IPS-20b (cell line): ENCODE results near the gene LAGE3.

Experiments used
- H3K27ac ChIP-seq: one replicate; pipeline ENCODE4 v1.5.1; 2013; ENCODE audit warnings: low read length
- H3K27me3 ChIP-seq: 2 replicates; pipeline ENCODE4 v1.6.1; 2013; ENCODE audit warnings: mild to moderate bottlenecking, low read length, inconsistent platforms; ENCODE audit not compliant: insufficient read depth
- H3K36me3 ChIP-seq: 2 replicates; pipeline ENCODE4 v1.6.1; 2013; ENCODE audit warnings: low read depth, mild to moderate bottlenecking, inconsistent platforms, low read length, moderate library complexity; ENCODE audit not compliant: insufficient read depth
- H3K4me1 ChIP-seq: 2 replicates; pipeline ENCODE4 v1.6.1; 2013; ENCODE audit warnings: mild to moderate bottlenecking, control low read depth, inconsistent platforms, low read length, moderate library complexity; ENCODE audit not compliant: insufficient read depth
- H3K4me3 ChIP-seq: 2 replicates; pipeline ENCODE4 v1.5.1; 2013; ENCODE audit warnings: mild to moderate bottlenecking, low read length, inconsistent platforms
- H3K9ac ChIP-seq: 2 replicates; pipeline ENCODE4 v1.6.1; 2013; ENCODE audit warnings: low read depth, mild to moderate bottlenecking, inconsistent platforms, low read length, moderate library complexity
- H3K9me3 ChIP-seq: 2 replicates; pipeline ENCODE4 v1.6.1; 2013; ENCODE audit warnings: mild to moderate bottlenecking, low read depth, low read length, inconsistent platforms; ENCODE audit not compliant: insufficient read depth

Gene LAGE3

GRCh38 chrX:154495472-154495922 lies 16.4 kb upstream of the LAGE3 start:
- Histone ChIP-seq H3K4me3 (no peak overlapping the region), H3K9me3 (no peaks in the 10 kb centered on the region), H3K27me3 (no peaks in the 10 kb centered on the region; the same call in 1 of the 2 replicates), H3K27ac (no peak overlapping the region), H3K4me1 (no peaks in the 10 kb centered on the region), H3K36me3 (no peaks in the 10 kb centered on the region), H3K9ac (no peak overlapping the region)

- no peaks in the 10 kb centered on the region for H3K4me1 ChIP-seq
- H3K4me3 ChIP-seq: no peak overlapping the region
- H3K9me3 ChIP-seq: no peaks in the 10 kb centered on the region
- H3K27me3 ChIP-seq: peaks cover 1% of the 10 kb centered on the region; the same call in 1 of the 2 replicates
- no peak overlapping the region for H3K27ac ChIP-seq
- no peak overlapping the region for H3K9ac ChIP-seq
- H3K36me3 ChIP-seq: no peaks in the 10 kb centered on the region
Measured at GRCh38 chrX:154494715-154495114, 15.6 kb upstream of the LAGE3 start.

- H3K36me3 ChIP-seq: no peaks in the 10 kb centered on the region
- no peak within 1 kb of the TSS for H3K27ac ChIP-seq
- H3K27me3 ChIP-seq: peaks cover 7% of the 10 kb centered on the region; the same call in 1 of the 2 replicates
- H3K4me1 ChIP-seq: no peaks in the 10 kb centered on the region
- no peaks in the 10 kb centered on the region for H3K9me3 ChIP-seq
- peak within 1 kb of the TSS; percentile 74; the same call in 1 of the 2 replicates for H3K9ac ChIP-seq
- peak within 1 kb of the TSS; percentile 71 for H3K4me3 ChIP-seq
Measured at GRCh38 chrX:154490414-154491083, 11.5 kb upstream of the LAGE3 start, which contains the start of gene SLC10A3. TSS of gene SLC10A3 (minus strand) at chrX:154490629. CDS start at chrX:154488940, 1,689 bp downstream.

GRCh38 chrX:154490021-154490413 lies 10.9 kb upstream of the LAGE3 start:
- H3K27me3 ChIP-seq: peaks cover 7% of the 10 kb centered on the region; the same call in 1 of the 2 replicates
- peak overlapping the region; percentile 59; the same call in 1 of the 2 replicates for H3K4me3 ChIP-seq
- no peaks in the 10 kb centered on the region for H3K36me3 ChIP-seq
- H3K9ac ChIP-seq: peak overlapping the region; percentile 42; the same call in 1 of the 2 replicates
- no peaks in the 10 kb centered on the region for H3K9me3 ChIP-seq
- no peak overlapping the region for H3K27ac ChIP-seq
- H3K4me1 ChIP-seq: no peaks in the 10 kb centered on the region

- H3K9ac ChIP-seq: no peak overlapping the region
- H3K9me3 ChIP-seq: no peaks in the 10 kb centered on the region
- H3K36me3 ChIP-seq: no peaks in the 10 kb centered on the region
- H3K27me3 ChIP-seq: peaks cover 7% of the 10 kb centered on the region; the same call in 1 of the 2 replicates
- H3K4me3 ChIP-seq: no peak overlapping the region
- H3K4me1 ChIP-seq: no peaks in the 10 kb centered on the region
- no peak overlapping the region for H3K27ac ChIP-seq
Measured at GRCh38 chrX:154489182-154489581, 10.1 kb upstream of the LAGE3 start.

- no peaks in the 10 kb centered on the region for H3K36me3 ChIP-seq
- H3K27ac ChIP-seq: no peak overlapping the region
- no peak overlapping the region for H3K4me3 ChIP-seq
- H3K4me1 ChIP-seq: no peaks in the 10 kb centered on the region
- H3K9ac ChIP-seq: no peak overlapping the region
- peaks cover 7% of the 10 kb centered on the region; the same call in 1 of the 2 replicates for H3K27me3 ChIP-seq
- no peaks in the 10 kb centered on the region for H3K9me3 ChIP-seq
Measured at GRCh38 chrX:154488336-154489075, 9.4 kb upstream of the LAGE3 start.

- no peaks in the 10 kb centered on the region for H3K4me1 ChIP-seq
Measured at GRCh38 chrX:154487518-154488290, 8.6 kb upstream of the LAGE3 start.

GRCh38 chrX:154486396-154487207 lies 7.5 kb upstream of the LAGE3 start, which contains the start of gene UBL4A:
TSS of gene UBL4A (minus strand) at chrX:154486615. CDS start at chrX:154486584, 31 bp downstream.
- no peak within 1 kb of the TSS for H3K27ac ChIP-seq
- H3K4me3 ChIP-seq: peak within 1 kb of the TSS; percentile 62
- H3K4me1 ChIP-seq: no peaks in the 10 kb centered on the region
- H3K36me3 ChIP-seq: no peaks in the 10 kb centered on the region
- H3K9me3 ChIP-seq: no peaks in the 10 kb centered on the region
- peaks cover 7% of the 10 kb centered on the region; the same call in 1 of the 2 replicates for H3K27me3 ChIP-seq
- H3K9ac ChIP-seq: peak within 1 kb of the TSS; percentile 45; the same call in 1 of the 2 replicates

More at GRCh38 chrX:154487518-154488290, 8.6 kb upstream of the LAGE3 start:
- Histone ChIP-seq H3K36me3 (no peaks in the 10 kb centered on the region), H3K27ac (no peak overlapping the region), H3K27me3 (peaks cover 7% of the 10 kb centered on the region; the same call in 1 of the 2 replicates), H3K9ac (no peak overlapping the region), H3K9me3 (no peaks in the 10 kb centered on the region), H3K4me3 (no peak overlapping the region)

GRCh38 chrX:154486052-154486395 lies 6.9 kb upstream of the LAGE3 start:
- H3K36me3 ChIP-seq: no peaks in the 10 kb centered on the region
- peak overlapping the region; percentile 62 for H3K4me3 ChIP-seq
- H3K9ac ChIP-seq: peak overlapping the region; percentile 45; the same call in 1 of the 2 replicates
- H3K4me1 ChIP-seq: no peaks in the 10 kb centered on the region
- H3K27me3 ChIP-seq: peaks cover 7% of the 10 kb centered on the region; the same call in 1 of the 2 replicates
- H3K9me3 ChIP-seq: no peaks in the 10 kb centered on the region
- no peak overlapping the region for H3K27ac ChIP-seq

GRCh38 chrX:154485150-154486051 lies 6.3 kb upstream of the LAGE3 start:
- H3K9ac ChIP-seq: peak overlapping the region; percentile 45; the same call in 1 of the 2 replicates

More at GRCh38 chrX:154485150-154486051, 6.3 kb upstream of the LAGE3 start:
- H3K27me3 ChIP-seq: peaks cover 7% of the 10 kb centered on the region; the same call in 1 of the 2 replicates
- no peaks in the 10 kb centered on the region for H3K4me1 ChIP-seq
- no peaks in the 10 kb centered on the region for H3K9me3 ChIP-seq
- H3K36me3 ChIP-seq: no peaks in the 10 kb centered on the region
- peak overlapping the region; percentile 62 for H3K4me3 ChIP-seq
- no peak overlapping the region for H3K27ac ChIP-seq
